ENCODE measurements around the gene EMP3. TPM values are rescaled to one million over a fixed set of nuclear protein-coding genes. Genes with fewer than 3 reads are reported as not detected.

The EMP3 gene
- total and polyA plus RNA-seq, 2 of the 13 experiments (the other 11 are each of a cell fraction or from before 2014, with no cell fraction given), result 2.2 to 7.8 TPM

- TF ChIP-seq DNMT3B (CRISPR knock-in tag; conservative IDR thresholded peaks at IDR 0.05), result no peak
- TF ChIP-seq ZSCAN31 (CRISPR knock-in tag; IDR thresholded peaks at IDR 0.05; ENCODE audit: low read depth), result no peak
- TF ChIP-seq SP2 (CRISPR knock-in tag; IDR thresholded peaks at IDR 0.05), result 0 out of 2 replicates have a peak, but pooled peaks have one; percentile 22
- no peak for TF ChIP-seq ZNF280D (CRISPR knock-in tag; IDR thresholded peaks at IDR 0.05)
- TF ChIP-seq IKZF4 (CRISPR knock-in tag; IDR thresholded peaks at IDR 0.05; ENCODE audit: borderline replicate concordance, low read depth, not compliant biosample characterization), result no peak
- TF ChIP-seq ESRRA (CRISPR knock-in tag; IDR thresholded peaks at IDR 0.05; ENCODE audit: low read depth), result 0 out of 2 replicates have a peak, but pooled peaks have one; percentile 13
- peak; percentile 42; the same call in 1 of the 2 replicates for TF ChIP-seq ZNF280B (CRISPR knock-in tag; IDR thresholded peaks at IDR 0.05; ENCODE audit: borderline replicate concordance)
- TF ChIP-seq ZMYM2 (CRISPR knock-in tag; IDR thresholded peaks at IDR 0.05), result no peak
- TF ChIP-seq ZFP37 (CRISPR knock-in tag; IDR thresholded peaks at IDR 0.05; ENCODE audit: borderline replicate concordance), result no peak
- no peak for TF ChIP-seq BCL6 (CRISPR knock-in tag; IDR thresholded peaks at IDR 0.05)
- no peak for TF ChIP-seq KLF12 (CRISPR knock-in tag; IDR thresholded peaks at IDR 0.05; ENCODE audit: borderline replicate concordance)
- TF ChIP-seq ZMAT5 (CRISPR knock-in tag; IDR thresholded peaks at IDR 0.05; ENCODE audit: borderline replicate concordance, low read depth), result no peak
- TF ChIP-seq UBTF (CRISPR knock-in tag; IDR thresholded peaks at IDR 0.05), result no peak; the same call in 1 of the 2 replicates
- peak; percentile 65; the same call in 1 of the 2 replicates for TF ChIP-seq HNRNPL (IDR thresholded peaks at IDR 0.05; ENCODE audit: low read depth, low read length)
- peak; percentile 9; the same call in 1 of the 2 replicates for TF ChIP-seq ARNT2 (CRISPR knock-in tag; IDR thresholded peaks at IDR 0.05; ENCODE audit: low read depth)
- TF ChIP-seq ZNF782 (CRISPR knock-in tag; IDR thresholded peaks at IDR 0.05; ENCODE audit: borderline replicate concordance), result no peak
- TF ChIP-seq MBD4 (IDR thresholded peaks at IDR 0.05; ENCODE audit: borderline replicate concordance, low read length), result no peak
- no peak for TF ChIP-seq ZBTB49 (CRISPR knock-in tag; IDR thresholded peaks at IDR 0.05; ENCODE audit: borderline replicate concordance)
- no peak for TF ChIP-seq NBN (conservative IDR thresholded peaks at IDR 0.05)
Measured at GRCh38 chr19:48362716-48363499, 37.6 kb downstream of the EMP3 start (continued).
